Esophagus (tissue), 2 donors: ENCODE measurements around the gene C11orf98. TPM values are rescaled to one million over a fixed set of nuclear protein-coding genes. Genes with fewer than 3 reads are reported as not detected.
"Not testable (repeated sequence)": the region's sequence is repeated elsewhere in the genome, so short reads cannot be mapped to it uniquely, and the experiment has no call there.

ENCODE experiments used
- H3K27ac ChIP-seq, 2 donors: one replicate each; pipeline ENCODE4 v1.5.1; 2013; ENCODE audit warnings: low read depth in 2 of 2, mild to moderate bottlenecking in 2 of 2, inconsistent platforms in 1 of 2, low read length in 1 of 2, moderate library complexity in 1 of 2
- H3K27me3 ChIP-seq, 2 donors: one replicate each; pipeline ENCODE4 v1.6.1; 2013; ENCODE audit warnings: low read length in 2 of 2, control low read depth in 1 of 2, mild to moderate bottlenecking in 1 of 2; ENCODE audit not compliant: insufficient read depth in 2 of 2, control insufficient read depth in 1 of 2
- H3K36me3 ChIP-seq, 2 donors: one replicate each; pipeline ENCODE4 v1.6.1; 2013; ENCODE audit warnings: low read length in 1 of 2; ENCODE audit not compliant: control insufficient read depth in 2 of 2, insufficient read depth in 2 of 2
- H3K4me1 ChIP-seq, 2 donors: one replicate each; pipeline ENCODE4 v1.6.1; 2013; ENCODE audit warnings: low read length in 1 of 2; ENCODE audit not compliant: control insufficient read depth in 2 of 2, insufficient read depth in 2 of 2
- H3K4me3 ChIP-seq, 2 donors: one replicate each; pipeline ENCODE4 v1.5.1; 2013; ENCODE audit warnings: low read length in 2 of 2, mild to moderate bottlenecking in 2 of 2, low read depth in 1 of 2, moderate library complexity in 1 of 2
- H3K9me3 ChIP-seq, 2 donors: one replicate each; pipeline ENCODE4 v1.6.1; 2013; ENCODE audit warnings: mild to moderate bottlenecking in 2 of 2, low read depth in 1 of 2, low read length in 1 of 2, moderate library complexity in 1 of 2; ENCODE audit not compliant: control insufficient read depth in 2 of 2, insufficient read depth in 1 of 2
- WGBS, 2 donors: extraction: QIAGEN DNeasy Blood & Tissue Kit; methylation state at CpG; one replicate each; pipeline ENCODE4 v1.1.7; 2013; 5-methylcytosine and 5-hydroxymethylcytosine counted together
- polyA plus RNA-seq, 2 donors: library from polyadenylated mRNA; stranded (reverse); fragments of 200-250 nt; gene quantifications; one replicate each; pipeline ENCODE4 v1.2.3, GENCODE V29; 2013
- donor health status: healthy with polysubstance abuse.
- donor health status: Bipolar disorder and iron deficiency.

Gene C11orf98
- polyA plus RNA-seq, 2 donors: 71.9 to 96.9 TPM

DNA sequence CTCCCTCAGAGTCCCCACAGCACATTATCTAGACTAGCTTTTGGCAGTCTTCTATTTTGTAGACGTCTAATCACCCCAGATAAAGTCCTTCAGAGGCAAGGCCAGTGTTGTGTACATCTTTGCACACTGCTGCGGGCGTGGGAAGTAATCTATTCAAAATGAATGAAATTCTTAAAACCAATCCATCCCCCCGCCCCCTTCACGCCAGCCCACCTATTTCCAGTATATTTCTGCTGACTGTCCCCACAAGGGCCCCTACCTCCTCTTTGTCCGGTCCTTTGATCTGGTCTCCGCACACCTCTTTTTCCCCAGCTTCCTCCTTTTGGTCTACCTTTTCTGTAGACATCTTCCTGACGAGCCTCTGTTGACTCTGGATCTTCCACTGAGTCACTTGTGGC lies 41.8 kb upstream of the C11orf98 start:
- peaks cover 0 to 2% of the 10 kb centered on the region in 2 donors for H3K36me3 ChIP-seq
- no peaks in the 10 kb centered on the region for H3K27me3 ChIP-seq
- H3K4me3 ChIP-seq: peak overlapping the region in 1 of 2 donors; percentile 93
- no peaks in the 10 kb centered on the region for H3K9me3 ChIP-seq
- 69 to 76% methylated on average over 8 of the region's 8 CpGs for WGBS, 2 donors
- H3K27ac ChIP-seq: peak overlapping the region; percentile 74 to 90
- H3K4me1 ChIP-seq: peaks cover 3 to 14% of the 10 kb centered on the region in 2 donors

DNA sequence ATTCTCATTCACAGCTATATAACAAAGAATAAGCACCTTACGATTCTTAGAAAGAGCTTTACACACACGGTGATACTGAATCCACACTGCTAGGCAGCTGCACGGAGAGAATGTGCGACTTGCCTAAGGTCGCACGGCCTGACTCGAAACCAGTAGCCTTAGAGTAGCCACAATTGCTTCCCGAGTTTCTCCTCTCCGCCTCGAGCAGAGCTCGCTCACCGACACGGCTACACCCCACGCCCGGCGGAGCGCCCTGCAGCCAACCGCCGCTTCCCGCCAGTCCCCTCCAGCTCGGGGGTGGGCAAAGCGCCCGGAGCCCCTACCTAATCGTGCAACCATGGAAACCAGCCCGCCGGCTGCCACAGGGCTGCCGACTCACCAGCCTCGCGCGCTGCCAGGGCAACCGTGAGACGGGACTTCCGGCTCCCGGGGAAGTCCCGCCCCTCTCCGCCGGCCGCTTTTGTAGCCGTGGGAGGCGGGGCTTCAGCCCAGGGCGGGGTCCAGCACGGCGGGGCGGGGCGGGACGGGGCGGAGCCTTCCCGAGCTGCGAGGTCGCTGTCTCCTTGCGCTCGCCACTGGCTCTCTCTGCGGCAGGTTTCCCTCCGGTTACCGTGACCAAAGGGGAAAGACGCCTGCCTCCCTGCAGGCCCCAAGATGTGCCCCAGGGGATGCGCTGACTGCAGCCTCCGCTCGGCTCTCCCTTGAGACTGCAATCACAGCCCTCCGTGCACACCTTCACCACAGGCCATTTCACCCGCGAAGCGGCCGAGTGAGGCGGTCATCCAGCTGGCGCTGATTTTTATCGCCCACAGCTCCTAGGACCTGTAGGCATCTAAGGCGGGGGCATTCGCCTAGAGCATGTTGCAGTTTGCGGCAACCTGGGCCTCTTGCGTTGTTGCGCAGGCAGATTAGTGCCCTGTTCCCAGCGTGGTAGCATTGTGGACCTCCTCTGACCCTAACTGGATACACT lies 41.2 kb upstream of the C11orf98 start:
- Histone ChIP-seq H3K9me3 (no peaks in the 10 kb centered on the region), H3K27me3 (no peaks in the 10 kb centered on the region), H3K4me3 (peak overlapping the region; percentile 79 to 93), H3K36me3 (peaks cover 0 to 2% of the 10 kb centered on the region in 2 donors), H3K27ac (peak overlapping the region; percentile 83 to 93), H3K4me1 (peaks cover 3 to 14% of the 10 kb centered on the region in 2 donors)
- WGBS, 2 donors: 5% methylated on average over 67 to 73 of the region's 73 CpGs

DNA sequence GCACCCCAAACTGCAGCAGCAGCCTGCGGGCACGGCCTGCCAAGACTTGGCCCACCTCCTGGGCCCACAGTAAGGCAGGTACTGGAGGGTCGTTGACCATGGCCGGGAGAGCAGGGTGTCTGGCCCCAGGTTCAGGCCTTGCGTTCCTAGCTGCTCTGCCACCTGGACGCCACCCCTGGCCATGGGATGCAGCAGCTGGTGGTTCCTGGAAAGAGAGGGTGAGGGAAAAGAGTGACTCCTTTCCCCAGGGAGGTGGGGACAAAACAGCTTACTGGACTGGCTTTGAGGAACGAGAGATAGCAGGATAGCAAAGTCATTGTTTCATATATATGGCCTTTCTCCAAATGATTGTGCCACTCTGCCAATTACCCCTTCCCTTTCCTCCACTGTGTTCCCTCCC lies 40.4 kb upstream of the C11orf98 start:
- H3K27me3 ChIP-seq: no peaks in the 10 kb centered on the region
- H3K4me1 ChIP-seq: peaks cover 3 to 14% of the 10 kb centered on the region in 2 donors
- no peaks in the 10 kb centered on the region for H3K9me3 ChIP-seq
- H3K36me3 ChIP-seq: no peaks in the 10 kb centered on the region
- H3K27ac ChIP-seq: peak overlapping the region; percentile 83 to 93
- WGBS, 2 donors: 37 to 50% methylated on average over 7 of the region's 7 CpGs
- peak overlapping the region in 1 of 2 donors; percentile 93 for H3K4me3 ChIP-seq

DNA sequence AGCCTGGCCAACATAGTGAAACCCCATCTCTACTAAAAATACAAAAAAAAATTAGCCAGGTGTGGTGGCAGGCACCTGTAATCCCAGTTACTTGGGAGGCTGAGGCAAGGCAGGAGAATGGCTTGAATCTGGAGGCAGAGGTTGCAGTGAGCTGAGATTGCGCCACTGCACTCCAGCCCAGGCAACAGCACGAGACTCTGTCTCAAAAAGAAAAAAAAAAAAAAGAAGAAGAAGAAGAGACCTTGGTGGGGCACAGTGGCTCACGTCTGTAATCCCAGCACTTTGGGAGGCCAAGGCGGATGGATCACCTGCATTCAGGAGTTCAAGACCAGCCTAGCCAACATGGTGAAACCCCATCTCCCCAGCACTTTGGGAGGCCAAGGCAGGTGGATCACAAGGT lies 38.9 kb upstream of the C11orf98 start:
- H3K36me3 ChIP-seq, H3K4me1 ChIP-seq, H3K9me3 ChIP-seq, H3K4me3 ChIP-seq, H3K27ac ChIP-seq, H3K27me3 ChIP-seq: not testable (repeated sequence)
- 79 to 95% methylated on average over 4 of the region's 4 CpGs for WGBS, 2 donors

DNA sequence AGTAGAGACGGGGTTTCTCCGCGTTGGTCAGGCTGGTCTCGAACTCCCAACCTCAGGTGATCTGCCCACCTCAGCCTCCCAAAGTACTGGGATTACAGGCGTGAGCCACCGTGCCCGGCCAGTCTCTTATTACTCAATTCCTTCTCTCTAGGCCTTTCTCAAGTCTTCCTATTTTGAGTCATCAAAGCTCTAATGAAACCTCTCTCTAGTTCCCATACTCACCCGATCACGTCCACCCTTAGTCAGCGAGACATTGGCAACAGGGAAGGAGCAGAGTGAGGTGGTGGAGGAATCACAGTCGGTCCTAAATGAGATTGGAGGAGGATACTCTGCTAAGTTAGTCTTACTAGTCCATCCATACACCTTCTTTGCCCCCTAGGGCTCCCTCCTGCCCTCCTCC lies 37.2 kb upstream of the C11orf98 start:
- H3K27ac ChIP-seq: peak overlapping the region in 1 of 2 donors; percentile 79
- H3K4me3 ChIP-seq: no peak overlapping the region
- 76 to 79% methylated on average over 11 of the region's 11 CpGs for WGBS, 2 donors
- H3K36me3 ChIP-seq: no peaks in the 10 kb centered on the region
- H3K9me3 ChIP-seq: no peaks in the 10 kb centered on the region
- no peaks in the 10 kb centered on the region for H3K27me3 ChIP-seq
- peaks cover 3 to 4% of the 10 kb centered on the region in 2 donors for H3K4me1 ChIP-seq

DNA sequence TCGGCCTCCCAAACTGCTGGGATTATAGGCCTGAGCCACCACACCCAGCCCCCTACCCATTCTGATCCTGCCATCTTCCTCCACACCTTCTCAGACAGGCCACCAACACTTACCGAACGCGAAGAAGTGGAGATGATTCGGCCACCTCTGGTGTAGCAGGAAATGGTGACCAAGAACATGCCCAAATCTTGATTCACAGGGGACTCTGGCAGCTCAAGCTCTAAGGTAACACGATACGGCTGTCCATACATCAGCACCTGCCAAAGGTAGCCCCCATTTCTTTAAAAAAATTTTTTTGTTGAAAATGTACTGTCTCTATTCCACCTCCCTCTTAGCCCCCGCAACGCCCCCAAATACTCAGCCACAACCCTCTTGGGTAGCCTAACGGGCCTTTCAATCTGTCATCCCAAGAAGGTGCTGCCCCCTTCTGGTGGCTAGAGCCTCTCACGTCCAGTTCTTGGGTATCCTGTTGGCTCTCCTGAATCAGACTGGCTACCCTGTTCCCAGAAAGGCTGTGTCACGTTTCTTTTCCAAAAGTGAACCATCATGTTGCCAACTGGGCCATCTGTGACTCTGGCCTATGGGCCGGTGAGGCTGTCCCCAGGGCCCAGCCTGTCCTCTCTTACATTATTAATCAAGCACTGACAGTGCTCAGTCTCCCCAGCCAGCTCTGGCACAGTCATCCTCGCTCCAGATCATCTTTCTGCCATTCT lies 29.6 kb upstream of the C11orf98 start:
- no peak overlapping the region for H3K4me3 ChIP-seq
- H3K27ac ChIP-seq: peak overlapping the region in 1 of 2 donors; percentile 54
- H3K4me1 ChIP-seq: no peaks in the 10 kb centered on the region
- WGBS, 2 donors: 52 to 58% methylated on average over 14 of the region's 14 CpGs
- H3K9me3 ChIP-seq: no peaks in the 10 kb centered on the region
- H3K27me3 ChIP-seq: no peaks in the 10 kb centered on the region
- peaks cover 5 to 26% of the 10 kb centered on the region in 2 donors for H3K36me3 ChIP-seq

DNA sequence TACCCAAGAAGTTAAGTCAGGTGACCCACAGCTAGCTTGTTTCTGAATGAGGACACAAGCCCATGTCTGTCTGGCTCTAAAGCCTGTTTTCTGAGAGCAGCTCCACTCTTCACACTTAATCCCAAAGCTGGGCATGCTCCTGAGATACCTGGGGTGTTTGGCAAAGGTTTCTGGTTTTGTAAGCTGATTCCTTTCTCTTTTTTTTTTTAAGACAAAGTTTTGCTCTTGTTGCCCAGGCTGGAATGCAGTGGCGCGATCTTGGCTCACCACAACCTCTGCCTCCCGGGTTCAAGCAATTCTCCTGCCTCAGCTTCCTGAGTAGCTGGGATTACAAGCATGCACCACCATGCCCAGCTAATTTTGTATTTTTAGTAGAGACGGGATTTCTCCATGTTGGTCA lies 28.6 kb upstream of the C11orf98 start:
- H3K27me3 ChIP-seq, H3K4me3 ChIP-seq, H3K9me3 ChIP-seq, H3K4me1 ChIP-seq, H3K27ac ChIP-seq: not testable (repeated sequence)
- 62 to 79% methylated on average over 4 of the region's 4 CpGs for WGBS, 2 donors
- peaks cover 5 to 26% of the 10 kb centered on the region in 2 donors for H3K36me3 ChIP-seq

DNA sequence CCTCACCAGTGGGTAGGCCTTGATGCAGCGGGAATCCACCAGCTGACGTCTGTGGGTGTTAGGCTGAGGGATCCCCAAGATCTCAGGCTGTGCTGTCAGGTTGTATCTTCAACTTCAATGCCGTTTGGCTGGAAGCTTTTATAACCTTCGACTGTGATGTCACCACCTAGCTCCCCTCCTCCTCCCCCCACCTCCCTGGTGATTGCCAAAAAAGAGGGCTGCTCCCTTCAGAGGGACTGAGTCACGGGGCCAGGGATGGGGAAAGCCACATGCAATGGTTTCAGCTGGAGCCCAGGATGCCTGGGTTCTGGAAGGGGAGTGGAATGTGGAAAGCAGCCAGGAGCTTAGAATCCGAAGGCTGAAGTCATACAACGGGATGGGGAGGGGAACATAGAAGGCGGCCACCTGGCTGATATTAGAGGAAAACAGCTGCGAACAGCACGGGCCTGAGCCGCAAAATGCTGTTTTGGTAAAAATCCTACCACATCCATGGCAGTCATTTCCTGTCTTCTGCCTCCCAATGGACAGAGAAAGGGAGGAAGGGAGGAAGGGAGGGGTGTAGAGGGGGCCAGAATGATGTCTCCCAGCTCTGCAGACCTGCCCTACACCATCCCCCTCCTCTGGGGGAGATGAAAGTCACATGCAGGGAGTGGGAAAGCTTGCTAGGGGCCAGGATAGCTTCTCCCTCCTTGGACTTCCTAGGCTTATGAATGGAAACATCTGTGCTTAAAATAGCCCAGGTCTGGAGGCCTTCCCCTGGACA lies 24.6 kb upstream of the C11orf98 start, which contains the start of gene LRRN4CL:
LRRN4CL (minus strand) TSS at position 110 of the 763 bp plus-strand sequence. CDS start 1,022 bp downstream, outside the sequence.
- Histone ChIP-seq H3K9me3 (no peaks in the 10 kb centered on the region), H3K36me3 (peaks cover 5 to 26% of the 10 kb centered on the region in 2 donors), H3K27me3 (no peaks in the 10 kb centered on the region), H3K4me3 (no peak within 1 kb of the TSS), H3K27ac (peak within 1 kb of the TSS; percentile 40 to 76), H3K4me1 (no peaks in the 10 kb centered on the region)
- 27 to 29% methylated on average over 11 of the region's 11 CpGs for WGBS, 2 donors

DNA sequence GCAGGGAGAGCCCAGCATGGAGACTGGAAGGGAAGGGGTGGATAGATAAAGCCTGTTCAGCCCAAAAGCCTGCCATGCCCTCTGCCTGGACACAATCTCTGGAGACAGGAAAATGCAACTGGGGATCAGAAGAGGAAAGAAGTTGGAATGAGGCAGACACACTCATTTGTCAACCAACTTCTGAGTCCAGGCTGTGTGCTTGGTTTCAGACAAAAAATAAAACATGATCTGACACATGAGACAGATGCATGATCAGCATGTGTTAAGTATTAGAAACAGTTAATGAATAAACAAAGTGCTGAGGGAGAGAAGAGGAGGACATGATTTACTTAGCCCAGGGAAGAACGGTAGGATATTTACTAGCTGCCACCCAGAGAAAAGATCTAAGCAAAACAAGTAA lies 23.5 kb upstream of the C11orf98 start:
- H3K27ac ChIP-seq: peak overlapping the region in 1 of 2 donors; percentile 13
- H3K4me3 ChIP-seq: no peak overlapping the region
- H3K4me1 ChIP-seq: no peaks in the 10 kb centered on the region
- no peaks in the 10 kb centered on the region for H3K27me3 ChIP-seq
- no peaks in the 10 kb centered on the region for H3K9me3 ChIP-seq
- peaks cover 5 to 26% of the 10 kb centered on the region in 2 donors for H3K36me3 ChIP-seq
- 41 to 50% methylated on average over 1 of the region's 1 CpG for WGBS, 2 donors
